GM12878 (cell line): ENCODE results near the gene MBOAT7. TPM values are rescaled to one million over a fixed set of nuclear protein-coding genes. Genes with fewer than 3 reads are reported as not detected.

Experiments used
- BACH1 ChIP-seq: fragments of 450-650 bp; IDR thresholded peaks from 2 replicates; pipeline ENCODE4 v1.6.1; 2017; ENCODE audit warnings: mild to moderate bottlenecking, borderline replicate concordance
- BCL11A ChIP-seq: IDR thresholded peaks from 2 replicates; pipeline ENCODE4 v1.6.1; 2011; ENCODE audit warnings: low read depth, low read length
- CEBPB ChIP-seq, 2 experiments: fragments of 150-350 bp in 1 of 2; IDR thresholded peaks; 2 replicates each; pipeline ENCODE4 v1.6.1; 2012 to 2014; ENCODE audit warnings: low read depth in 2 of 2, low read length in 2 of 2, borderline replicate concordance in 1 of 2, inconsistent platforms in 1 of 2
- CHD1 ChIP-seq: IDR thresholded peaks from 2 replicates; pipeline ENCODE4 v1.6.1; 2012; ENCODE audit warnings: low read depth, low read length, improper control_type of control experiment
- DPF2 ChIP-seq: fragments of 450-650 bp; IDR thresholded peaks from 2 replicates; pipeline ENCODE4 v1.6.1; 2017; ENCODE audit warnings: mild to moderate bottlenecking
- ETV6 ChIP-seq, 2 experiments: fragments of 450-650 bp in 1 of 2; IDR thresholded peaks in 1 of 2; conservative IDR thresholded peaks in 1 of 2; 2 replicates each; pipeline ENCODE4 v1.6.1; 2014; ENCODE audit warnings: antibody characterized with exemption in 1 of 2, borderline replicate concordance in 1 of 2, low read depth in 1 of 2, mild to moderate bottlenecking in 1 of 2, moderate library complexity in 1 of 2
- FOS ChIP-seq: IDR thresholded peaks from 3 replicates; pipeline ENCODE4 v1.6.1; 2011; ENCODE audit warnings: borderline replicate concordance; ENCODE audit not compliant: insufficient read length; ENCODE audit errors: extremely low read depth
- HCFC1 ChIP-seq: fragments of 150-350 bp; IDR thresholded peaks from 2 replicates; pipeline ENCODE4 v1.6.1; 2014; ENCODE audit warnings: low read length
- MEF2A ChIP-seq: IDR thresholded peaks from 2 replicates; pipeline ENCODE4 v1.6.1; 2011; ENCODE audit warnings: low read depth, mild to moderate bottlenecking, low read length, moderate library complexity; ENCODE audit not compliant: insufficient read depth
- MLLT1 ChIP-seq: fragments of 450-650 bp; IDR thresholded peaks from 2 replicates; pipeline ENCODE4 v1.6.1; 2016; ENCODE audit warnings: mild to moderate bottlenecking
- MYC ChIP-seq: IDR thresholded peaks from 2 replicates; pipeline ENCODE4 v1.6.1; 2011; ENCODE audit warnings: mild to moderate bottlenecking, low read length, moderate library complexity, inconsistent platforms; ENCODE audit not compliant: insufficient read depth, insufficient replicate concordance, insufficient read length, severe bottlenecking
- PKNOX1 ChIP-seq: fragments of 450-650 bp; IDR thresholded peaks from 2 replicates; pipeline ENCODE4 v1.6.1; 2016; ENCODE audit warnings: mild to moderate bottlenecking
- POLR2AphosphoS2 ChIP-seq: IDR thresholded peaks from 2 replicates; pipeline ENCODE4 v1.6.1; 2011; ENCODE audit warnings: low read depth, mild to moderate bottlenecking, low read length, improper control_type of control experiment, moderate library complexity
- REST ChIP-seq: IDR thresholded peaks from 2 replicates; pipeline ENCODE4 v1.6.1; 2012; ENCODE audit warnings: mild to moderate bottlenecking, low read depth, low read length
- SKIL ChIP-seq: fragments of 450-650 bp; IDR thresholded peaks from 2 replicates; pipeline ENCODE4 v1.6.1; 2017; ENCODE audit warnings: mild to moderate bottlenecking, low read depth, inconsistent platforms; ENCODE audit not compliant: poor library complexity, severe bottlenecking
- SRF ChIP-seq, 2 experiments: IDR thresholded peaks; 2 replicates each; pipeline ENCODE4 v1.6.1; 2011; ENCODE audit warnings: low read depth in 2 of 2, low read length in 2 of 2, mild to moderate bottlenecking in 1 of 2, moderate library complexity in 1 of 2
- SUPT20H ChIP-seq: IDR thresholded peaks from 2 replicates; pipeline ENCODE4 v1.6.1; 2011; ENCODE audit warnings: low read depth, mild to moderate bottlenecking, low read length, moderate library complexity, borderline replicate concordance; ENCODE audit not compliant: control insufficient read depth
- TCF7 ChIP-seq: IDR thresholded peaks from 2 replicates; pipeline ENCODE4 v1.6.1; 2014; ENCODE audit warnings: antibody characterized with exemption, borderline replicate concordance
- ZNF207 ChIP-seq: fragments of 450-650 bp; IDR thresholded peaks from 2 replicates; pipeline ENCODE4 v1.6.1; 2014; ENCODE audit warnings: antibody characterized with exemption, mild to moderate bottlenecking, borderline replicate concordance
- ZNF217 ChIP-seq: fragments of 450-650 bp; IDR thresholded peaks from 2 replicates; pipeline ENCODE4 v1.6.1; 2017; ENCODE audit warnings: antibody characterized with exemption, mild to moderate bottlenecking
- polyA plus RNA-seq, 11 experiments: library from polyadenylated mRNA; depleted of rRNA in 4 of 11; unstranded in 6 of 11; stranded (reverse) in 5 of 11; fragments of >200 nt; fragmentation: Nextera tagmentation in 4 of 11; fragmentation: Illumina TruSeq in 1 of 11; extraction: Ambion mirVana in 4 of 11; extraction: Trizol in 1 of 11; gene quantifications; 1 replicate in 1 of 11; 2 replicates in 10 of 11; pipeline versions ENCODE4 v1.2.1 to v1.2.3, GENCODE V29; 2011 to 2016; ENCODE audit warnings: inconsistent platforms in 2 of 11, missing spikeins in 2 of 11, low read depth in 1 of 11
- total RNA-seq, 4 experiments: library from RNA; depleted of rRNA in 3 of 4; stranded (reverse); fragments of >200 nt in 3 of 4; fragmentation: Illumina TruSeq in 1 of 4; extraction: Trizol in 1 of 4; gene quantifications; 2 replicates each; pipeline versions ENCODE4 v1.2.1 to v1.2.3, GENCODE V29; 2013 to 2021

MBOAT7 gene
- total and polyA plus RNA-seq, 10 of the 15 experiments (the other 5 are each of a cell fraction or from before 2014, with no cell fraction given) = 0.69 to 44.5 (median 21.7) TPM

- TF ChIP-seq REST (peak; percentile 60; the same call in 1 of the 2 replicates), HCFC1 (no peak), BACH1 (peak; percentile 60), MYC (no peak), ZNF217 (no peak), CHD1 (no peak), ZNF207 (0 out of 2 replicates have a peak, but pooled peaks have one; percentile 31), ETV6 (conservative IDR thresholded peaks at IDR 0.05 in 1 of 2, IDR thresholded peaks at IDR 0.05 in 1 of 2; ENCODE audit: borderline replicate concordance in 1 of 2, low read depth in 1 of 2) (peak in 1 of 2 experiments; percentile 64; a peak in 2 of 4 replicates), SKIL (peak; percentile 70), TCF7 (peak; percentile 56; the same call in 1 of the 2 replicates), CEBPB (IDR thresholded peaks at IDR 0.05; ENCODE audit: borderline replicate concordance in 1 of 2, low read depth in 2 of 2, low read length in 2 of 2) (peak in 1 of 2 experiments; percentile 82; a peak in 2 of 4 replicates), FOS (no peak), DPF2 (peak; percentile 78), MLLT1 (peak; percentile 80), SUPT20H (no peak), MEF2A (0 out of 2 replicates have a peak, but pooled peaks have one; percentile 38), SRF (IDR thresholded peaks at IDR 0.05; ENCODE audit: low read depth in 2 of 2, low read length in 2 of 2) (no peak), BCL11A (0 out of 2 replicates have a peak, but pooled peaks have one; percentile 14), PKNOX1 (no peak), POLR2AphosphoS2 (peak; percentile 65; the same call in 1 of the 2 replicates)
Observed at GRCh38 chr19:54207983-54208783, 18.8 kb upstream of the MBOAT7 start (continued).
